Dermis blood vessel endothelial cell (primary cell): ENCODE measurements around the gene ZNF157. TPM values are rescaled to one million over a fixed set of nuclear protein-coding genes. Genes with fewer than 3 reads are reported as not detected.

Experiments used
- DNase-seq: peaks from one replicate; pipeline ENCODE4 v3.0.0; 2010
- total RNA-seq: library from RNA; depleted of rRNA; stranded (reverse); fragments of >200 nt; gene quantifications from 2 replicates; pipeline ENCODE4 v1.2.3, GENCODE V29; 2014

The ZNF157 gene
- total RNA-seq, 1 donor from 2014 or later = 0.17 TPM

DNA sequence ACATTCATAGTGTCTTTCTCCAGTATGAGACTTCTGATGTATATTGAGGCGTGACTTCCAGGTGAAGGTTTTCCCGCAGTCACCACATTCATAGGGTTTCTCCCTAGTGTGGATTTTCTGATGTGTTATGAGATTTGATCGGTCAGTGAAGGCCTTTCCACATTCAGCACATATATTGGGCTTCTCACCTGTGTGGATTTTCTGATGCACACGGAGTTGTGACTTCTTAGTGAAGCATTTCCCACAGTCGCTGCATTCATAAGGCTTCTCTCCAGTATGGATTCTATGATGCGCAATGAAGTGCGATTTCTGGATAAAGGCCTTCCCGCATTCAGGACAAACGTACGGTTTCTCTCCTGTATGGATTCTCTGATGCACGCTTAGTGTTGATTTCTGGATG, 77.2 kb downstream of the ZNF157 start:
- DNase-seq = no peak

- no peak for DNase-seq
Observed at GRCh38 chrX:47448165-47448806, 77.9 kb downstream of the ZNF157 start.

DNA sequence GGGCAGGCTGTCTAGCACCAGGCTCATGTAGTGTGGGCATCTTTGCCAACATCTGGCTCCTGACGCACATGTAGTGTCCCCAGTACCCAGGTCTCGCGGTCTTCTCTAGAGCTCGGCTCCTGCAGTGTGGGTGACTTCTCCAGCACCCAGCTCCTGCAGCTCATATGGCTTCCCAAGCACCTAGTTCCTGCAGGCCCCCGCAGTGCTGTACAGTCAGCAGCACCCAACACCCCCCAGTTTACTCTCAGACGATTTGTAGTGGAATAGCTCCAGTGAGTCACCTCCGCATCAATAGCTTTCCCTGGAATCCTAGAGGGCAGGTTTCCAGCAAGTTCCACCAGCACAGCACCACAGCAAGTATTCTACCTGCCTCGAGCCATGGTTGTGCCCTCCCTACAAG, 81.7 kb downstream of the ZNF157 start:
- no peak for DNase-seq

- no peak for DNase-seq
Observed at GRCh38 chrX:47456080-47456479, 85.7 kb downstream of the ZNF157 start.

DNA sequence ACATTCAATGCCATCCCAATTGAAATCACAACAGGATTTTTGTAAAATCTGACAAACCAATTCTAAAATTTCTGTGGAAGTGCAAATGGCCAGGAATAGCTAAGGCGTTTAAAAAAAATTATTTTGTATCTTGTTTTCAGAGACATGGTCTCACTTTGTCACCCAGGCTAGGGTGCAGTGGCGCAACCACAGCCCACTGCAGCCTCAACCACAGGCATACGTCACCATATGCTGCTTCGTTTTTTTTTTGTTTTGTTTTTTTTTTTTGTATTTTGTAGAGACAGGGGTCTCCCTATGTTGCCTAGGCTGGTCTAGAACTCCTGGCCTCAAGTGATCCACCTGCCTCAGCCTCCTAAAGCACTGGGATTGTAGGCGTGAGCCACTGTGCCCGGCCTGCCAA, 88.2 kb downstream of the ZNF157 start:
- DNase-seq = no peak

GRCh38 chrX:47460561-47460960, 90.2 kb downstream of the ZNF157 start:
- DNase-seq = no peak

Other genes with a start within 250 kb of the ZNF157 start
- gene NDUFB11, start 225.9 kb upstream of the ZNF157 start, total RNA-seq = 59.8 and 65.3 TPM in 2 replicates
- 57.2 and 83.3 TPM in 2 replicates for gene RBM10, start 225.4 kb upstream of the ZNF157 start, total RNA-seq
- 126 and 194 TPM in 2 replicates for gene UBA1, start 176.7 kb upstream of the ZNF157 start, total RNA-seq
- 97.5 and 172 TPM in 2 replicates for gene CDK16, start 151.9 kb upstream of the ZNF157 start, total RNA-seq
- gene USP11, start 137.6 kb upstream of the ZNF157 start, total RNA-seq = 35.6 and 51.1 TPM in 2 replicates
- gene ZNF41, start 112.6 kb downstream of the ZNF157 start, total RNA-seq = 9.2 and 11.8 TPM in 2 replicates
- gene ARAF, start 190.6 kb downstream of the ZNF157 start, total RNA-seq = 10.4 and 17.7 TPM in 2 replicates
- 66.4 and 102 TPM in 2 replicates for gene TIMP1, start 211.9 kb downstream of the ZNF157 start, total RNA-seq
- gene SYN1, start 249.3 kb downstream of the ZNF157 start, total RNA-seq = 0.05 TPM in 1 of 2 replicates, not detected in the other